NCI-H2081 treated with DMSO at 0.1 percent for 48 hours (cell line): ENCODE measurements around the gene IRS2.
"Not testable (repeated sequence)": the region's sequence is repeated elsewhere in the genome, so short reads cannot be mapped to it uniquely, and the experiment has no call there.

ENCODE experiments used
- DNase-seq: peaks from one replicate; lab custom pipeline; 2025; lab: John Stamatoyannopoulos, UW

IRS2 gene, protein sequence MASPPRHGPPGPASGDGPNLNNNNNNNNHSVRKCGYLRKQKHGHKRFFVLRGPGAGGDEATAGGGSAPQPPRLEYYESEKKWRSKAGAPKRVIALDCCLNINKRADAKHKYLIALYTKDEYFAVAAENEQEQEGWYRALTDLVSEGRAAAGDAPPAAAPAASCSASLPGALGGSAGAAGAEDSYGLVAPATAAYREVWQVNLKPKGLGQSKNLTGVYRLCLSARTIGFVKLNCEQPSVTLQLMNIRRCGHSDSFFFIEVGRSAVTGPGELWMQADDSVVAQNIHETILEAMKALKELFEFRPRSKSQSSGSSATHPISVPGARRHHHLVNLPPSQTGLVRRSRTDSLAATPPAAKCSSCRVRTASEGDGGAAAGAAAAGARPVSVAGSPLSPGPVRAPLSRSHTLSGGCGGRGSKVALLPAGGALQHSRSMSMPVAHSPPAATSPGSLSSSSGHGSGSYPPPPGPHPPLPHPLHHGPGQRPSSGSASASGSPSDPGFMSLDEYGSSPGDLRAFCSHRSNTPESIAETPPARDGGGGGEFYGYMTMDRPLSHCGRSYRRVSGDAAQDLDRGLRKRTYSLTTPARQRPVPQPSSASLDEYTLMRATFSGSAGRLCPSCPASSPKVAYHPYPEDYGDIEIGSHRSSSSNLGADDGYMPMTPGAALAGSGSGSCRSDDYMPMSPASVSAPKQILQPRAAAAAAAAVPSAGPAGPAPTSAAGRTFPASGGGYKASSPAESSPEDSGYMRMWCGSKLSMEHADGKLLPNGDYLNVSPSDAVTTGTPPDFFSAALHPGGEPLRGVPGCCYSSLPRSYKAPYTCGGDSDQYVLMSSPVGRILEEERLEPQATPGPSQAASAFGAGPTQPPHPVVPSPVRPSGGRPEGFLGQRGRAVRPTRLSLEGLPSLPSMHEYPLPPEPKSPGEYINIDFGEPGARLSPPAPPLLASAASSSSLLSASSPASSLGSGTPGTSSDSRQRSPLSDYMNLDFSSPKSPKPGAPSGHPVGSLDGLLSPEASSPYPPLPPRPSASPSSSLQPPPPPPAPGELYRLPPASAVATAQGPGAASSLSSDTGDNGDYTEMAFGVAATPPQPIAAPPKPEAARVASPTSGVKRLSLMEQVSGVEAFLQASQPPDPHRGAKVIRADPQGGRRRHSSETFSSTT (N-terminal part only)

DNA sequence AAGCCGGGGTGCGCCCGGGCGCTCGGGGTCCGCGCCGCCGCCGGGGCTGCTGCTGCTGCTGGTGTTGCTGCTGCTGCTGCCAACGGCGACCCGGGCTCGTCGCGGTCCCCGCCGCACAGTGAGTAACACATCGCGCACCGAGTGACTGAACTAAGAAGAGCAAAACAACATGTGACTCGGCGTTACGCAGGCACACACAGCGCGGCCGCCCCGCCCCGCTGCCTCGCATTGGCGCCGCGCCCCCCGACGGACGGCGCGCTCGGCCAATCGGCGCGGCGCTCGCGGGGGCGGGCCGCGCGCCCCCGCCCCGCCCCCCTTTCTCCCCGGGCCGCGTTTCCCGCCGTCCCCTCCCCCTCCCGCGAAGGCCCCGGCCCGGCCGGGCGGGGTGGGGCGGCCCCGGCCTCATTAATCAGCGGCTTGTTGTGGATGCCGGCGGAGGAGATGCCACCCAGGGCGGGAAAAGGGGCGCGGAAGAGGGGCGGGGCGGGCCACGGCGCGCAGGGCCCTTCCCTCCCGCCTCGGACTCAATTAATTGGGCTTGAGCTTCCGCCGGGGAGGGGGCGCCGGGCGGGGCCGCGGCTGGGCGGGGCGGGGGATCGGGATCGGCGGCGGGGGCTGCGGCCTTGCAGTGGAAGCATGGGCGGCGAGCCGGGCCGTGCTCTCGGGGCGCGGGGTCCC is at the start of gene IRS2:
TSS of gene IRS2 (minus strand) at position 127 of the 678 bp plus-strand sequence. CDS start 530 bp downstream, outside the sequence.
- DNase-seq, result peak; percentile 48

DNA sequence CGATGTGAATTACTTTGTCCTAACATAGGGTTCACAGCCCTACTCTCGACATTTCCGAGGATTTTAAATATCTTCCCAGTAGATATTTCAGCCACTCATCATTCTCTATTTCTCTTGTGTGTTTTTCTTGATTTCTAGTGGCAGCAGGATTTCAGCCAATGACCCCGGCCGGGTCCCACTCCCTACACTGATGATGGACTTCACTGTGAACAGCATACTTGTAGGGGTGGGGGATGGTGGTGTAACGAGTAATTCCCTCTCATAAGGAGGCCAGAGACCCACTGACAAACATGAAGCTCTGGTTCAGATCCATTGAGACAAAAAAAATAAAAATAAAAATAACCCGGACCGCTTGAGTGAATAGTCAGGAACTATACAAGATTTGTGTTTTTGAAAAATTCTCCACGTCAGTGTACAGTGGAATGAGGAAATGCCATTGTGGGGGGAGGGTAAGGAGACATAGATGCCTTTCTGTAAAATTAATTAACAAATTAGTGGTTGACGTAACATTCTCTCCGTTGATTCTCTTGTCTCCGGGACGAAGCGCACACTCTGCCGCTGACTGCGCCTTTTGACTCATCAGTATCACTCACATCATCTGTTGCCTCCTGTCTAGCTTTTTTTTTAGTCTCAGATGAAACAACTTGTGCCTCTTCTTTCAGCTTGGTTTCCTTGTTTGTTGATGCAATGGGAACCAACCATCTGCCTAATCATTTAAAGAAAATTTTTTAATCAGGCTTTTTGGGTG is 48.8 kb upstream of the IRS2 start:
- no peak for DNase-seq

DNA sequence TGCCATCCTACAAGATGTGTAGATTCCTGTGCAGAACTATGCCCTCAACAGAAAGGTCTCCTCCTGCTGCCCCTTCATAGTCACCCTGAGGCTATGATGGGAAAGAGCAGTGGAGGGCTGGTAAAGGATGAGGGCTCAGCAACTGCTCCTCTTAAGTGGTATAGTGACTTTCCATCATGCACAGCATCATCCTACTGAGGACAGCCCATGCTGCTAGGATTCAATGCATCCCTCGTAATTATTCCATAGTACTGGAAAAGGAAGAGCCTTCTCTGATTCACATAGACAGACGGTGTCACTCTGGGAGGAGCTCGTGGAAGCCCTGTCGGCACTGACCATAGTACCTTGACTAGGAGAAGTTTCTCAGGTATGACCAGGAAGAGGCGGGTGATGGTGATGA is 47.6 kb upstream of the IRS2 start:
- DNase-seq, result no peak

DNA sequence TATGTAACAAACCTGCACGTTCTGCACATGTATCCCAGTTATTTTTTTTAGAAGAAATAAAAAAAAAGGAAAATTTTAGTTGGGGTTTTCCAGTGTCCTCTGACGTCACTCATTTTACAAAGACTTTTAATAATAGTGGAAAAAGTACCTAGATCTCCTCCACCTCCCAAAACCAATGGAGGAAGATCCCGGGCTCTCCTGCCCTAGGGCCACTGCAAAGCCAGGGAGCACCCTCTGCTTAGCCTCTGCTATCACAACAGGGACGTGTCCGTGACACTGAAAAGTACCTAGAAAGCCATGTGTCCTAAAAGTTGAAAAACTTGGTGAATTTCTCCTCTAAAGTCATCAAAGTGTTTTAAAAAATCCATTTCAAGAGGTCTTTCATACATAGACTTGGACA is 46.7 kb upstream of the IRS2 start:
- DNase-seq, result no peak

DNA sequence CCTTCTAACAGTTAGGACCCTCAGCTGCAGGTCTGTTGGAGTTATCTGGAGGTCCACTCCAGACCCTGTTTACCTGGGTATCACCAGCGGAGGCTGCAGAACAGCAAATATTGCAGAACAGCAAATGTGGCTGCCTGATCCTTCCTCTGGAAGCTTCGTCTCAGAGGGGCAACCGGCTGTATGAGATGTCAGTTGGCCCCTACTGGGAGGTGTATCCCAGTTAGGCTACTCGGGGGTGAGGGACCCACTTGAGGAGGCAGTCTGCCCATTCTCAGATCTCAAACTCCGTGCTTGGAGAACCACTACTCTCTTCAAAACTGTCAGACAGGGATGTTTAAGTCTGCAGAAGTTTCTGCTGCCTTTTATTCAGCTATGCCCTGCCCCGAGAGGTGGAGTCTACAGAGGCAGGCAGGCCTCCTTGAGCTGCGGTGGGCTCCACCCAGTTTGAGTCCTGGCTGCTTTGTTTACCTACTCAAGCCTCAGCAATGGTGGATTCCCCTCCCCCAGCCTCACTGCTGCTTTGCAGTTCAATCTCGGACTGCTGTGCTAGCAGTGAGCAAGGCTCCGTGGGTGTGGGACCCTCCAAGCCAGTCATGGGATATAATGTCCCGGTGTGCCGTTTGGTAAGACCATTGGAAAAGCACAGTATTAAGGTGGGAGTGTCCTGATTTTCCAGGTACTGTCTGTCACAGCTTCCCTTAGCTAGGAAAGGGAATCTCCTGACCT is 42.4 kb upstream of the IRS2 start:
- not testable (repeated sequence) for DNase-seq

DNA sequence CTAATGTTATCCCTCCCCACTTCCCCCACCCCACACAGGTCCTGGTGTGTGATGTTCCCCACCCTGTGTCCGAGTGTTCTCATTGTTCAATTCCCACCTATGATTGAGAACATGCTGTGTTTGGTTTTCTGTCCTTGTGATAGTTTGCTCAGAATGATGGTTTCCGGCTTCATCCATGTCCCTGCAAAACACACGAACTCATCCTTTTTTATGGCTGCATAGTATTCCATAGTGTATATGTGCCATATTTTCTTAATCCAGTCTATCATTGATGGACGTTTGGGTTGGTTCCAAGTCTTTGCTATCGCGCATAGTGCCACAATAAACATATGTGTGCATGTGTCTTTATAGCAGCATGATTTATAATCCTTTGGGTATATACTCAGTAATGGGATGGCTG is 36.8 kb upstream of the IRS2 start:
- not testable (repeated sequence) for DNase-seq

DNA sequence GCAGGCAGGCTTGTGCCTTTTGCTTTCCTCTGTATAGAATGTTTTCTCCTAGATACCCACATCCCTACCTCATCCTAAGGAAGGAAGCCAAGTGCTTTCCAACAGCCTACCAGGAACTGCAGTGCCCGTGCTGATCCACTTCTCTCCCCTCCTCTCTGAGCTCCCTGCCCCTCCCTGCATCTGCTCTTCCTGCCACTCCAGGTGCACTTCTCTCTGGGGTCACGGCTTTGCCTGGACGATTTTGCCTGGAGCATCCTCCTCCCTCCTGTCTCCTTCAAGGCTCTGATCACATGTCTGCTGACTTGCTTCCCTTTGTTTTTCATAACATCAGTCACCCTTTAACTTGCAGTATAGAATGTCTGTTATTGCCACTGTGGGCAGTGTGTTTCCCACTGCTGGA is 34.7 kb upstream of the IRS2 start:
- DNase-seq, result no peak

DNA sequence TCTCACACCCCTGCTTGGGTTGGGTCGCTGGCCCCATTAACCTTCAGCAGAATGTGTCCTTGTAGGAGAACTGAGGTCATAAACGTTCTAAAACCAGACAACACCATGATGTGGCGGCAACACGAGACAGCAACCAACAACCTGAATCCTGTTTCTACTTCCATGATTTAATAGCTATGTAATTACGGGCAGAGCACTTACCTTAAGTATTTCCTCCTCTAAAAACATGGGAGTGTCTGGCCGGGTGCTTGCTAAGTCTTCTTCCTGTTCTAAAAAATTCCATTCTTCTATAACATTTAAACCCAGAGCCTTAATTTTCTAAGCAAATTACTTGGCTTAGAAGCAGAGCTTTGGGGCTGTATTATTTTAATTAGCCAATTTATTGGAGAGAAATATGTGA is 33.5 kb upstream of the IRS2 start:
- no peak for DNase-seq

DNA sequence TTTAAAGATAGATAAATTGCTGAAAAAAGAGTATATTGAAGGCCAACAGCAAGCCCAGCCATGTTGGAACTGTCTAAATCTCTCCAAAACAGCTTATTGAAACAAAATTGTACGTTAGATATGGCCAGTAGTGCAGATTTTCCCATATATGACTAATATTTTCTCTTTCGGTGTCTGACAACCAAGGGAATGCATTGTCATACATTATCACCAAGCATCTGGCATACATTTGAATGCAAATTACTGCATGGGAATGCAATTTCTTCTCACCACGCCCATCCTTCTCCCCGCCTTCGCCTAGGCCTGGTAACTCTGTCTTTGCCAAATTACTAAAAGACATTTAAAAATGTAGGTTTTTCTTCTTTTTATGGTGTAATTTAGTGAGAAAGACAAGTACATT is 32.5 kb upstream of the IRS2 start:
- DNase-seq, result no peak

DNA sequence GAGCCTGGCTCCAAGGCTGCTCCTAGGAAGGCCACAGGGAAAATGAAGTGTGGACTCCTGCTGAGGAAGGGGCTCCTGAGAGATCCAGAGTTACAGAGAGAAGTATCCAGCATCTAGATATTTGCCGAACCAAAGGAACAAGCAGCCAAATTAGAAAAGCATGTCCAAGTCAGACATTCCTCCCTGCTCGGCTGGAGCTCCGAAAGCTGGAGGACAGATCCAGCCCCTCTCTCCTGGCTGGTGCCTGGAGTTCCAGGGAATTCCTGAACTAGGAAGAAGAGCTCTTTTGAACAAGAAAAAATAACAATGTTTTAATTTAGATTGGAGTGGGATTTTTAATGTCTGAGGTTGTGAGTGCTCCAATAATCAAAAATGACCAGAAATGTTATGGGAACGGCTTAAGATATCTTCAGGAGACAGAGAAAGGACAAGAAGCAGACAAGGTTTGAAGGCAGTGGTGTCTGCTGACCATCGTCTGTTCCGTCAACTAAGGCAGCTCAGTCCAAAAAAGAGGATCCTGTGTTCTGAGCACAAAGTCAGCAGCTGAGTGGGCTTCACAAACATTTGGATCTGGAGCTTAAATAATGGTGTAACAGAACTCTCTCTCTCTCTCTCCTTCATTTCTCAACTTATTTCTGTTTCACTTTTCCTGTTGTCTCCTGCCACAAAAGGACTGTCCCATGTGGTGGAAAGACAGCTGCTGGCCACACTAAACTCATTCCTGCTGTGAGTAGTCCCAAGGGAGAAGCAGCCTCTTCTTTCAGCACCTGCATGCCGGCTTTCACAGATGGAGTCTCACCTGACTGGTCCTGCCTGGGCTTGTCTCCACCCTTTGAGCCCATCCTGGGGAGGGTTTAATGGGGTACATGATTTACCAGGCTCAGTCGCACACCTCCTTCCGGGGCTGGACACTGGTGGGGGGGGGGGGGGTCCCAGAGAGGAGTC is 31.5 kb upstream of the IRS2 start:
- DNase-seq, result no peak

DNA sequence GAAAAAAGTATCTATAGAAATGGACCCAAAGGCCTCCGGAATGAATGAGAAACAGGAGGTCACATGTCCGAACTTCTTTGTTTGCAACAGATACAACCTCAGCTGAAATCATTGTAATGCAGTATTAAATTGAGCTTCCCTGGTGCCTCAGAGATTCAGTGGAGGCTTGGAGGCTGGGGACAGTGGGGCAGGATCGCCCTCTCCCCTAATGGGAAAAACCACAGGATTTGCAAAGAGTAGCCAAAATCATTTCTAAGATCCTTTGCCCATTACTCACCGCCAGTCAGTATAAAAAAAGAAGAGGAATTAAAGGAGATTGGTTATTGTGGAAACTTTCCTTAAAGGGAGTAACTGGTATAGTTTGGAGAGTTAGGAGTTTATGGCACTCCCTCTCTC is 30.4 kb upstream of the IRS2 start:
- DNase-seq, result no peak

DNA sequence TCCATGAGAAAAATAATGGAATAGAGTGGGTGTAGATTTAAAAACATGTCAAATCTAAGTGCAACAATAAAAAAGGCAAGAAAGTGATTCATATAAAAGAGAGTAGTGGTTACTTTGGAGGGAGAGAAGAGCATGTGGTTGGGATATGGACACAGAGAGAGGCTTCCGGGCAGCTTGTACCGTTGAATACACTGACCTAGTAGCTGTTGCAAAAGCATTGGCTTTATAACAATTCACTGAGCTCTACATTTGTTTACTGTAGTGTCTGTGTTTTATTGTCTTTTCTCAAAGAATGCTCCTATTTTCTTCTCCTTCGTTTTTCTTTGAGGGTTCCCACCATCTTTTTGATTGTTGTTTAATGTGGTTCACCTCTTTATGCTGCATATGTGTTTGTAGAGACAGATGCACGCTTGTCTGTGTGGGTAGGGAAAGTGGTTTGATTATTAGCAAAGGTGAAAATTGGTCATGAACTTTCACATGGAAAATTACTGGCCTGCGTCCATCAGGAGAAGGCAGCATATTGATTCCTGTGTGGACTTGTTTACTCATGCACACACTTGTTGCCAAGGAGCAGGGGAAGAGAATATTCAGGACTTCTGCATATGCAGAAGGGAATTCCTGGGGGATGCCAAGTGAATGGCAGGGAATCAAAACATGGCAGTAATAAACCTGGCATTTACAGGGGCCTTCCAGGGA is 29.9 kb upstream of the IRS2 start:
- no peak for DNase-seq

DNA sequence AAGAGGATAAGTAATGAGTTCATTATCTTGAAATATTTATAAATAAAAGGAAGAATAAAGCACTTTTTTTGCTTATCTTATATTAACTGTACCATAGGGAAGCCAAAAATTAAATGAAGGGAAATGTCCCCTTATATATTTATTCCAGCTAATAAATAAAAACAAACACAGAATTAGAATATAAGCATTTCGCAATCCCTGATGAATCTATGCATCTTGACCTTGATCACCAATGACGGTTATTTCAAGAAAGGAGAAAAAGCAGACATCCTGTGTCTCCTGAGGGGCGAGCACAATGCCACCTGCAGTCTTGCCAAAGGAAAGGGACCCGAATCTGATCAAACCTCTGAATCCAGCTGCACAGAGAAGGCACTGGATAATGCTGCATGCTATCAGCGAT is 29.3 kb upstream of the IRS2 start:
- no peak for DNase-seq

DNA sequence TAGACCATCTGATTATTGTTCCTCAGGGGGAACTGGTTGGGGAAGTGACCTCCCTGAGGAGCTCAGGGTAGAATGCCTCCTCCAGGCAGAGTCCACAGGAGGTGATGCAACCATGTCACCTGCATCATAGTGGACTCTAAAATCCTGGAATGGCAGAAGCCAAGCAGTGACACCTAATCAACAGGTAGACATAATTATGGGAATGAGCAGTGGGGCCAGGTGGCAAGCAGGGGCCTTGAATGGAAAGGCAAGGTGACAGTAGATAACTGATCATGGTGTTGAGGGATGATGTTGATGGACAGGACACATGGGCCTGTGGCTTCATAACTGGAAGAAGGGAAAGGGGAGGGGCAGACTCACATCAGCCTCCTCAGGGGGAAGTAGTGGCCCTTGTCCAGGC is 27.3 kb upstream of the IRS2 start:
- no peak for DNase-seq

DNA sequence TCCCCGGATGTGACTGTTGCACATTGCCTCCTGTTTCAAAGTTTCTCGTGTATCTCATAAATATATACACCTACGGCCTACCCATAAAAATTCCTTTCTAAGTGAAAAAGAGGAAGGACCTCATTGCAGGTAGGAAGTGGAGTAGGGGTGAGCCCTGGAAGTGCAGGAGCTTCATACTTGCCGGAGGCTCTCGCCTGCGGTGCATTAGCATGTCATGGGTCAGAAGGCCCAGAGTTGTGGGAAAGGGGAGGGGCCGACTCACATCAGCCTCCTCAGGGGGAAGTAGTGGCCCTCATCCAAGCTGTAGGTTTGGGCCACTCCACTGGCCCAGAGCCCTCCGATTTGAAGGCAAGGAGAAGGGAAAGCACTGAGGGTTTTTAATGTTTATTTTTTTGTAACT is 26.0 kb upstream of the IRS2 start:
- DNase-seq, result no peak

DNA sequence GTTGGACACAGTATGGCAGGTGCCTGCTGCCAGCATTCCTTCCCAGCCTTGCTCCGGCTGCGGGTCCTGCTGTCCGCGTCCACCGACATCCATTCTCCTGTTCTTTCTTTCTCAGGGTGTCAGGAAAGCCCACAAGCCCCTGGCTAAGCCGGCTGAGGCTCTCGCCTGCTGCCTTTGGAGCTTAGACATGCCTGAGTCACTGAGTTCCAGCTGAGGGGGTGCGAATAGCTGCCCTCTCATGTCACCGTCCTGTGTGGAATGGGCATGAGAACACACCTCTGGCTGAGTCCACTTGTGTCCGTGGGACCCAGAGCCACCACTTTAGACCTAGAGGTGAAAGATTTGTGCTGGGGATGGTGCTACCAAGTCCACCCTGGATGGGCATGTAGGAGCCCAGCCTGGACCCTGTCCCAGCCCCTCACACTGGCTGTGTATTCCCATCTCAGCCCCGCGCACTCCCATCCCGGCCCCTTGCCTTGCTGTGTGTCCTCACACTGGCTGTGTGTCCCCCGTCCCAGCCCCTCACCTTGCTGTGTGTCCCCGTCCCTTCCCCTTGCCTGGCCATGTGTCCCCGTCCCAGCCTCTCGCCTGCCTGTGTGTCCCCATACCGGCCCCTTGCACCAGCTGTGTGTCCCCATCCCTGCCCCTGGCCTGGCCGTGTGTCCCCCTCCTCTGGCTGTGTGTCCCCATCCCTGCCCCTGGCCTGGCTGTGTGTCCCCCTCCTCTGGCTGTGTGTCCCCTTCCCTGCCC is 24.6 kb upstream of the IRS2 start:
- no peak for DNase-seq

DNA sequence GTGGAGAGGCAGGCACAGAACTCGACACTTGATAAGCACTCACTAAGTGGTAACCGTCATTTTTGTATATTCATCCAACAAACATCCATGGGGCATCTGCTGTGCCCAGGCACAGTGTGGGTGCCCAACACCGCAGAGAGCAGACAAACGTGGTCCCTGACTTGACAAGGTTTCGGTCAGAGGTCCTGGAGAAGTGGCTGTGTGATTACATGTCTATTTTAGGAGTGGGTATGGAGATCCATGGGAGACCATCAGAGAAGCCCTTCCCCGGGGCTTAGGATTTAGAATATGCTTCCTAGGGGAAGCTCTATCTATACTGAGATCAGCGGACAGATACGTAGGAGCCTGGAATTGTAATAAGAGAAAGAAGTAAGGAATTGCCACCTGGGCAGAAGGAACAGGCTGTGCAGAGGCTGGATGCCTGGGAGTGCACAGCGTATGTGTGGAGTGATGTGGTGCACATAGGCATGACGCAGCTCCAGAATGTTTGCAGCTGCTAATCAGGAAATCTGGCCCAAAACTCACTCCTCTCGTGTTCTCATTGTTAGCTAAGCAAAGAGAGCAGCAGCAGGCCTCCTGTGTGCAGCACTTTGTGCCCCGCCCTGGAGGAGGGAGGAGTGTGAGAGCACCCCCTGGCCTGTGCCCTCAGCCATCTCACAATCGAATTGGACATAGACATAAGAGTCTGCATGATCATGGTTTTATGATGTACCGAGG is 23.0 kb upstream of the IRS2 start:
- DNase-seq, result no peak
